Activated CD4-positive, alpha-beta T cell treated with anti-CD3 and anti-CD28 coated beads, Interleukin-2, amount 50 U/mL, for 24 hours (primary cell): ENCODE results near the gene KMT2B.
A peak's percentile ranks its signal among the peaks of the same experiment; 100 is the strongest.

ENCODE experiments used
- DNase-seq, 2 donors: peaks; one replicate each; pipeline ENCODE4 v3.0.0-alpha.2; 2020; ENCODE audit warnings: low read depth in 1 of 2, low spot score in 1 of 2

Gene KMT2B

GRCh38 chr19:35727053-35727955, 9.5 kb downstream of the KMT2B start:
- DNase-seq = no peak

DNA sequence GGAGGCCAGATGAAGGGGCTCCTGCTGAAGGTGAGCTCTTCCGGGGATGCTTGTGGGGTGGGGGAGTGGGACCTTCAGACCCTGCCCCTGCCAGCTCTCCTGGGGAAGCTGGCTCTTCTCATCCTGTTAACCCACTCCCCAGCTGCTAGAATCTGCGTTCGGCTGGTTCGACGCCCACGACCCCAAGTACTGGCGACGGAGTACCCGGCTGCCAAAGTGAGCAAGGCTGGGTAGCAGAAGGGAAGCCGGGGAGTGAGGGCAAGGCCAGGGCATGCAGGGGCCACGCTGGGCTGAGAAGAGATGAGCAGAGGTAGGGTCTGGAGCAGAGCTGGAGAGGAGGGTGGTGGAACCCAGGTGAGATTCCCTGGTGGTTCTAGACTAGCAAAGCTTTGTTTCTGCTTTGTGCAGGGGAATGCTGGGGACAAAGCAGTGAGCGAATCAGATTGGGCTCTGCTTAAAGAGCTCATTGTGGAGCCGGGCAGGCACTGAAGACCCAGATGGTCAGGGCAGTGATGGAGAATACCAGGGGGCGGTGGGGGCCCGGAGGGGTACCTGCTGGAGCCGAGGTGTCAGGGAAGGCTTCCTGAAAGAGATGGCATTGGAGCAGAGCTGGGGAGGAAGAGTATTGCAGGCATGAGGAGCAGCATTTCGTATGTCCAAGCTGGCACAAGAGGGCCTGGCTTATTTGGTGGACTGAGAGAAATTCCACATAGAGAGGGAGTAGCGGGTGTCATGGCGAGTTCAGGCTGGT, 10.3 kb downstream of the KMT2B start:
- DNase-seq = no peak

- DNase-seq = no peak
Measured at GRCh38 chr19:35729021-35729420, 11.2 kb downstream of the KMT2B start.

GRCh38 chr19:35729763-35730162, 12.0 kb downstream of the KMT2B start:
- no peak for DNase-seq

GRCh38 chr19:35730326-35730725, 12.5 kb downstream of the KMT2B start:
- DNase-seq = no peak

- DNase-seq = no peak
Measured at GRCh38 chr19:35731353-35731752, 13.6 kb downstream of the KMT2B start.

- DNase-seq = no peak
Measured at GRCh38 chr19:35731779-35732405, 14.1 kb downstream of the KMT2B start.

DNA sequence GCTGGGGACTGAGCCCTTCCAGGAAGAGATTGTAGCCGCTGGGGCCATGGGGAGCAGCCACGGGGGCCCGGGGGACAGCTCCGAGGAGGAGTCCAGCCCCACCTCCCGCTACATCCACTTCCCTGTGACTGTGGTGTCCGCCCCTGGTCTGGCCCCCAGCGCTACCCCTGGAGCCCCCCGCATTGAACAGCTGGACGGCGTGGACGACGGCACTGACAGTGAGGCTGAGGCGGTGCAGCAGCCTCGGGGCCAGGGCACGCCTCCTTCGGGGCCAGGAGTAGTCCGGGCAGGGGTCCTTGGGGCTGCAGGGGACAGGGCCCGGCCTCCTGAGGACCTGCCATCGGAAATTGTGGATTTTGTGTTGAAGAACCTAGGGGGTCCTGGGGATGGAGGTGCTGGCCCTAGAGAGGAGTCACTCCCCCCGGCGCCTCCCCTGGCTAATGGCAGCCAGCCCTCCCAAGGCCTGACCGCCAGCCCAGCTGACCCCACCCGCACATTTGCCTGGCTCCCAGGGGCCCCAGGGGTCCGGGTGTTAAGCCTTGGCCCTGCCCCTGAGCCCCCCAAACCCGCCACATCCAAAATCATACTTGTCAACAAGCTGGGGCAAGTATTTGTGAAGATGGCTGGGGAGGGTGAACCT, 14.9 kb downstream of the KMT2B start:
- no peak for DNase-seq

DNA sequence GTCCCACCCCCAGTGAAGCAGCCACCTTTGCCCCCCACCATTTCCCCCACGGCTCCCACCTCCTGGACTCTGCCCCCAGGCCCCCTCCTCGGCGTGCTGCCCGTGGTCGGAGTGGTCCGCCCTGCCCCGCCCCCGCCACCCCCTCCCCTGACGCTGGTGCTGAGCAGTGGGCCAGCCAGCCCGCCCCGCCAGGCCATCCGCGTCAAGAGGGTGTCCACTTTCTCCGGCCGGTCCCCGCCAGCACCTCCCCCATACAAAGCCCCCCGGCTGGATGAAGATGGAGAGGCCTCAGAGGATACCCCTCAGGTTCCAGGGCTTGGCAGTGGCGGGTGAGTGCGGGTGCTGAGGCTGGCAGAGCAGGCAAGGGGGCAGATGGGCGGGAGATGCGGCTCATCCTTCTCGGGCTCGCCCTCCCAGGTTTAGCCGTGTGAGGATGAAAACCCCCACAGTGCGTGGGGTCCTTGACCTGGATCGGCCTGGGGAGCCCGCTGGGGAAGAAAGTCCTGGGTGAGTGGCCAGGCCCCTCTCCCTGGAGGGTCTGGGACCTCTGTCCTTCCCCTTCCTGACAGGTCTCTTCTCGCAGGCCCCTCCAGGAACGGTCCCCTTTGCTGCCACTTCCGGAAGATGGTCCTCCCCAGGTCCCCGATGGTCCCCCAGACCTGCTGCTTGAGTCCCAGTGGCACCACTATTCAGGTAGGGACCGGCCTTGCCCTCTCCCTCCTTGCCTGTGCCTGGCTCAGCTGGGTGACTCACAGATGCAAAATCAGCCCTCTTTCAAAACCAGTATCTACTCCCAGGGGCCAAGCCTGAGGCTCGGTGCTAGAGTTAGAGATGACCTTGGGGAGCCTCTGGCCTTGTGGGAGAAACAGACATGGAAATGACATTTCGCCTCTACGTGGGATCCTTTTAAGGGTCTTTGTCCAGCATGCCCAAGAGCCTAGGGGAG, 15.7 kb downstream of the KMT2B start:
- DNase-seq = no peak

- DNase-seq = no peak
Measured at GRCh38 chr19:35734273-35734672, 16.5 kb downstream of the KMT2B start.

GRCh38 chr19:35734889-35735288, 17.1 kb downstream of the KMT2B start:
- DNase-seq = no peak

DNA sequence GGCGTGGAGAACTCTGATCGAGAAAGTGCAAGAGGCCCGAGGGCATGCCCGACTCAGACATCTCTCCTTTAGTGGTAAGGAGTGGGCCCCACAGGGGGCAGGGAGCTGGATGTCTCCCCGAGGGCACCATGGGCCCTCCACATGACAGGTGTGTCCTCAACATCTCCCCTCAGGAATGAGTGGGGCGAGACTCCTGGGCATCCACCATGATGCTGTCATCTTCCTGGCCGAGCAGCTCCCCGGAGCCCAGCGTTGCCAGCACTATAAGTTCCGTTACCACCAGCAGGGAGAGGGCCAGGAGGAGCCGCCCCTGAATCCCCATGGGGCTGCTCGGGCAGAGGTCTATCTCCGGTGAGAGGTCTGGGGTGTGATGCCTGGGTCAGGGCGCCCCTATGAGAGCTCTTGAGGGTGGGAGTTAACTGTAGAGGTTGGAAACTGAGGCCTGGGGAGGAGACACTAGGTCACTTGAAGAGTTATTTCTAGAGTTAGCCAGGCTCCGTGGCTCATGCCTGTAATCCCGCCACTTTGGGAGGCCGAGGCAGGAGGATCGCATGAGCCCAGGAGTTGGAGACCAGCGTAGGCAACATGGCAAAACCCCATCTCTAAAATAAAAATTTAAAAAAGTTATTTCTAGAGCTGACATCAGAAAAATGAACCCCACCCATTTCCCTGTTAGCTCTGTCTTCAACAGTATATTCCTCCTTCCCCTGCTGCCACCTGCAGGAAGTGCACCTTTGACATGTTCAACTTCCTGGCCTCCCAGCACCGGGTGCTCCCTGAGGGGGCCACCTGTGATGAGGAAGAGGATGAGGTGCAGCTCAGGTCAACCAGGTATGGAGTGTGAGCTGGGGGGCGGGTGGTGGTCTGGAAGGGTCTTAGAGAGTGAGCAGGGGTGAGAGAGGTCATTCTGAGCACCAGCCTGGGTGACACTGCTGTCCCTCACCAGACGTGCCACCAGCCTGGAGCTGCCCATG, 19.4 kb downstream of the KMT2B start:
- no peak for DNase-seq

- no peak for DNase-seq
Measured at GRCh38 chr19:35738021-35738886, 20.5 kb downstream of the KMT2B start.

GRCh38 chr19:35738887-35739229, 21.1 kb downstream of the KMT2B start:
- no peak for DNase-seq

- no peak for DNase-seq
Measured at GRCh38 chr19:35739275-35740107, 21.7 kb downstream of the KMT2B start.

DNA sequence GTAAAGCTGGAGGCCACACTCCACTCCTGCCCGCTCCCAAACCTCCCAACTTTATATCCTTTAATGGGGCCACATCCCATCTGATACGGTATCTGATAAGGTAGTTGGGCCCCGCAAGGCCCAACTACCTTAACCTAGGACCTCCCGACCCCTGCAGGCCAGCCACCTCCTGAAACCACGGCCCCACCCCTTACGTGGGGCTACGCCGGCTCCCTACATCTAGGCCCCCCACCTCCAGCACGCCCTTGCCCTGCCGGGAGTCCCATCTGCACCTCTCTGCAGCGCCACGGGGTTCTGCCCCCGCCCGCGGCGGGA, 22.3 kb downstream of the KMT2B start:
- no peak for DNase-seq

DNA sequence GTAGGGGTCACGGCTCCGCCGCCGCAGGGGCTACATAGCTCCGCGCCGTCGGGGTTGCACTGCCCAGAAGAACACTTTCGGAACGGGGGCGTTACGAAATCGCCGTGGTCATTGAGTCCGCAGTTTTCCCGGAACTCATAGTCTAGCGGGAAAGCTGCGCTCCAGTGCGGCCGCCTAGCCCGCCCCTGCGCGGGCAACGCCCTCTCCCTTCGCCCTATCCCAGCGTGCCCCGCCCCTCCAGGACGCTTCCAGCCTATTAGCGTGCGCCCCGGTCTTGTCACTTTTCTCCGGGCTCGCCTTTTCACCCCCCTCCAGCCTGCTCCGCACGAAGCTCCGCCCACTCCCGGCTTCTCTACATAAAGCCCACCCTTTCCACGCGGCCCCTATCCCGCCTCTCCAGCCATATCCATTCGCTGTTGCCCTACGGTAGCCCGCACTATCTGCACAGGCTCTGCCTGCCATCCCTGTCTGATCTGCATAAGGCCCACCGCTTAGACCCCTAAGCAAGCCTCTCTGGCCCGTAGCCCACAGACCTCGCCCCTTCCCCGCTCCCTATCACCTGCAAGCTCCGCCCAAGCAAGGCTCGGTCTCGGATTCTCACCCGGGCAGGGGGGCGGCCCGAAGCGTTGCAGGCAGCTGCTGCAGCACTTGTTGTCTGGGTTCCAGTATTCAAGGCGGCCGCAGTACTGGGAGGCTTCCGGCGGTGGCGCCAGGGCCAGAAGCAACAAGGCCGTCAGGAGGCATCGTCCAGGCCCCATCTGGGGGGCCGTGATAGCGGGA, 22.8 kb downstream of the KMT2B start:
- peak; percentile 82 to 94 for DNase-seq
